Trophoblast cell (in vitro differentiated cells and primary cell): ENCODE results near the gene GOLGA6A.
"Not testable (repeated sequence)": the region's sequence is repeated elsewhere in the genome, so short reads cannot be mapped to it uniquely, and the experiment has no call there.

ENCODE experiments used
- DNase-seq, 2 donors: peaks; one replicate each; pipeline ENCODE4 v3.0.0-alpha.2; 2016
- H2AFZ ChIP-seq: 2 replicates; pipeline ENCODE4 v1.6.1; 2013; ENCODE audit warnings: low read length, moderate library complexity, mild to moderate bottlenecking; ENCODE audit not compliant: insufficient read depth, poor library complexity
- H2AK5ac ChIP-seq: 2 replicates; pipeline ENCODE4 v1.6.1; 2013; ENCODE audit warnings: mild to moderate bottlenecking, low read length
- H2BK120ac ChIP-seq: 2 replicates; pipeline ENCODE4 v1.6.1; 2013; ENCODE audit warnings: low read length, mild to moderate bottlenecking, moderate library complexity; ENCODE audit not compliant: insufficient read depth, poor library complexity
- H2BK12ac ChIP-seq: 2 replicates; pipeline ENCODE4 v1.6.1; 2013; ENCODE audit warnings: mild to moderate bottlenecking, low read length, moderate library complexity
- H2BK5ac ChIP-seq: 2 replicates; pipeline ENCODE4 v1.6.1; 2013; ENCODE audit warnings: low read length, low read depth, moderate library complexity, mild to moderate bottlenecking; ENCODE audit not compliant: poor library complexity
- H3K14ac ChIP-seq: 2 replicates; pipeline ENCODE4 v1.6.1; 2013; ENCODE audit warnings: mild to moderate bottlenecking, low read length
- H3K18ac ChIP-seq: 2 replicates; pipeline ENCODE4 v1.6.1; 2013; ENCODE audit warnings: mild to moderate bottlenecking, low read length
- H3K23ac ChIP-seq: 2 replicates; pipeline ENCODE4 v1.6.1; 2013; ENCODE audit warnings: low read length
- H3K27ac ChIP-seq: 2 replicates; pipeline ENCODE4 v1.5.1; 2013; ENCODE audit warnings: low read depth, mild to moderate bottlenecking, inconsistent platforms, low read length, moderate library complexity
- H3K27me3 ChIP-seq: 2 replicates; pipeline ENCODE4 v1.6.1; 2013; ENCODE audit warnings: inconsistent platforms, mild to moderate bottlenecking, low read length, moderate library complexity; ENCODE audit not compliant: insufficient read depth
- H3K36me3 ChIP-seq, 2 experiments: 1 replicate in 1 of 2; 2 replicates in 1 of 2; pipeline ENCODE4 v1.6.1; 2013; ENCODE audit warnings: low read length in 2 of 2, mild to moderate bottlenecking in 2 of 2, moderate library complexity in 1 of 2; ENCODE audit not compliant: insufficient read depth in 2 of 2, control insufficient read depth in 1 of 2
- H3K4ac ChIP-seq: 2 replicates; pipeline ENCODE4 v1.6.1; 2013; ENCODE audit warnings: low read depth, mild to moderate bottlenecking, low read length, moderate library complexity
- H3K4me1 ChIP-seq, 2 experiments: 1 replicate in 1 of 2; 2 replicates in 1 of 2; pipeline ENCODE4 v1.6.1; 2013; ENCODE audit warnings: low read length in 2 of 2, mild to moderate bottlenecking in 2 of 2, moderate library complexity in 1 of 2; ENCODE audit not compliant: insufficient read depth in 2 of 2, control insufficient read depth in 1 of 2
- H3K4me2 ChIP-seq: 2 replicates; pipeline ENCODE4 v1.6.1; 2013; ENCODE audit warnings: inconsistent platforms, mild to moderate bottlenecking, low read length, moderate library complexity
- H3K4me3 ChIP-seq: 2 replicates; pipeline ENCODE4 v1.5.1; 2013; ENCODE audit warnings: mild to moderate bottlenecking, low read depth, low read length, inconsistent platforms
- H3K79me1 ChIP-seq: one replicate; pipeline ENCODE4 v1.6.1; 2013; ENCODE audit warnings: low read length
- H3K79me2 ChIP-seq: 2 replicates; pipeline ENCODE4 v1.6.1; 2013; ENCODE audit warnings: low read length, mild to moderate bottlenecking; ENCODE audit not compliant: control insufficient read depth, insufficient read depth, poor library complexity
- H3K9ac ChIP-seq: 2 replicates; pipeline ENCODE4 v1.6.1; 2013; ENCODE audit warnings: mild to moderate bottlenecking, low read length
- H3K9me3 ChIP-seq: 2 replicates; pipeline ENCODE4 v1.6.1; 2013; ENCODE audit warnings: low read depth, mild to moderate bottlenecking, control low read depth, inconsistent platforms, low read length; ENCODE audit not compliant: insufficient read depth
- H4K12ac ChIP-seq: 2 replicates; pipeline ENCODE4 v1.6.1; 2013; ENCODE audit warnings: low read depth, mild to moderate bottlenecking, low read length, moderate library complexity
- H4K8ac ChIP-seq: 2 replicates; pipeline ENCODE4 v1.6.1; 2013; ENCODE audit warnings: low read depth, mild to moderate bottlenecking, low read length, moderate library complexity
- H4K91ac ChIP-seq: one replicate; pipeline ENCODE4 v1.6.1; 2013; ENCODE audit warnings: low read depth, mild to moderate bottlenecking, low read length, moderate library complexity
- WGBS: extraction: QIAGEN DNeasy Blood & Tissue Kit; methylation state at CpG from one replicate; pipeline ENCODE4 v1.1.7; 2013; ENCODE audit warnings: missing lambda C conversion rate; ENCODE audit not compliant: insufficient read length, insufficient coverage; ENCODE audit errors: extremely low coverage; 5-methylcytosine and 5-hydroxymethylcytosine counted together

Gene GOLGA6A

DNA sequence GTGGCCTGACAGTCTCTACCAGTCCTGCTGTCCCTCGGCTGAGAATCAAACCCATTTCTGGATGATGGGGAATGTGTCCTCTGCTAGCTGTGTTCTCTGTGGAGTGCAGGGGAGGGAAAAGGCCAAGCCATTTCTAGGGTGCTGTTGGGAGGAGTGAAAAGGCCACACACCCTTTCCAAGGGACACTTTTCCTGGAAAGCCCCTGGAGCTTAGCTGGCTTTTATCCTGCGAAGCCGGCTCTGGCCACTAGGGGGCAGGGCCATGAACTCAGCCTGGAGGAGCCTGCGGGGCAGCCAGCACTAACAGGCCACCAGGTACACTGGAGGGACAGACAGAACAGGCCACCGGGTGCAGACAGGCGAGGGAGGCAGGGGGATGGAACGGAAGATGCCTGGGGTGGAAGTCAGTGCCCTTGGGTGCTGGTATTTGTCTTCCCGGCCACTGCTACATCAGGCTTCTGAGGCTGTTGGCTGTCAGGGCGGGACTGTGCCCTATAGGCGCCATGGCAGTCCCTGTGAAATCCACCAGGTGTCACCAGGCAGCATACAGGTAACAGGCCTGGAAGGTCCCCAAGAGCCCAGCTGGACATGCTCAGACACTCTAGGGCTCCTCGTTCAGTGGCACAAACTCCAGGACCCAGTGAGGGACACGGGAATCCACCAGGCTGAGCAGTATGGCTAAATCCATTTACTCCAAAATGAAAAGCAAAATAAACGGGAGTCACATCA lies 16.5 kb downstream of the GOLGA6A start:
- H3K4me2 ChIP-seq, H3K79me1 ChIP-seq, H3K27me3 ChIP-seq, H3K14ac ChIP-seq, H3K9ac ChIP-seq, H2AFZ ChIP-seq, H3K23ac ChIP-seq, H3K9me3 ChIP-seq, H3K18ac ChIP-seq, H3K79me2 ChIP-seq, H2BK5ac ChIP-seq, H3K4me3 ChIP-seq, H2AK5ac ChIP-seq, H3K36me3 ChIP-seq, H3K4me1 ChIP-seq, H4K12ac ChIP-seq, H3K4ac ChIP-seq, DNase-seq, H3K27ac ChIP-seq, H2BK12ac ChIP-seq, H4K8ac ChIP-seq, H2BK120ac ChIP-seq, H4K91ac ChIP-seq: not testable (repeated sequence)
- no CpG with 5 or more reads among the region's 13 CpGs for WGBS

DNA sequence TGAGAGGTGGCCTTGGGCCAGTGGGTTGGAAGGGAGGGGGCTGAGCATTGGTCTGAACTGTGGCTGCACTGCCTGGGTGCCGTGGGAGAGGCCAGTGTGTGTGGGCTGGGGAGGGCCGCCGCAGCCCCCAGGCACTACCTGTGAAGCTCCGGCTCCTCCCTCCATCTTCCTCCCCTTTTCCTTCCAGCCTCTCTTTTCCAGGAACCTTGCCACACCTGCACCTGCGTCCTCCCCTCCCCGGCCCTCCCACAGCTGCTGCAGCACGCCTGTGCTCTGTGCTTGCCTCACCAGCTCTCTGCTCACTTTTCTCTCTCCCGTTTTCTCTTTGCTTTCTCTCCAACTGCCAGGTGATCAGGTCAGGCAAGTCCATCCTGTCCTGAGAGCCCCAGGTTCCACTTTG lies 17.5 kb downstream of the GOLGA6A start:
- H2BK120ac ChIP-seq, H3K79me2 ChIP-seq, H4K91ac ChIP-seq, H4K8ac ChIP-seq, H3K14ac ChIP-seq, H2BK12ac ChIP-seq, H3K9ac ChIP-seq, H3K4me1 ChIP-seq, H2BK5ac ChIP-seq, H2AK5ac ChIP-seq, H3K79me1 ChIP-seq, H3K18ac ChIP-seq, H2AFZ ChIP-seq, H3K36me3 ChIP-seq, H3K4ac ChIP-seq, H4K12ac ChIP-seq, H3K9me3 ChIP-seq, DNase-seq, H3K4me2 ChIP-seq, H3K23ac ChIP-seq, H3K4me3 ChIP-seq, H3K27ac ChIP-seq, H3K27me3 ChIP-seq: not testable (repeated sequence)
- WGBS = no CpG with 5 or more reads among the region's 8 CpGs

DNA sequence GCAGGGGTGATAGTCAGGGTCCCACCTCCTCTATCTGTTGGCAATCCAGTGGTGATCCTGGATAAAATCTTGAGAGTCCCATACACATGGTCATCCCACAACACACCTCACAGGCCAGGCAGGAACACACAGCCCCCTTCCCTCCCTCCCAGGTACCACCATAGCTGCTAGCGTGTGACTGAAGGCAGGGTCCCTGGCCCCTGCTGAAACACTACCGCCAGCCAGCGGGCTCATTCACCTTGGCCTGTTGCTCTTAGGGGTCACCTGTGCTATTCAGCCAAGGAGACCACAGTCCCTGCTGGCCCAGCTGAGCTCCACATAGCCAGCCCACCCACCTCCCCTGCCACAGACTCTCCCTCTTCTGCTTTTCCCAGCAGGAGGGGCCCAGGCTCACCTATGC lies 18.2 kb downstream of the GOLGA6A start:
- no CpG with 5 or more reads among the region's 3 CpGs for WGBS

DNA sequence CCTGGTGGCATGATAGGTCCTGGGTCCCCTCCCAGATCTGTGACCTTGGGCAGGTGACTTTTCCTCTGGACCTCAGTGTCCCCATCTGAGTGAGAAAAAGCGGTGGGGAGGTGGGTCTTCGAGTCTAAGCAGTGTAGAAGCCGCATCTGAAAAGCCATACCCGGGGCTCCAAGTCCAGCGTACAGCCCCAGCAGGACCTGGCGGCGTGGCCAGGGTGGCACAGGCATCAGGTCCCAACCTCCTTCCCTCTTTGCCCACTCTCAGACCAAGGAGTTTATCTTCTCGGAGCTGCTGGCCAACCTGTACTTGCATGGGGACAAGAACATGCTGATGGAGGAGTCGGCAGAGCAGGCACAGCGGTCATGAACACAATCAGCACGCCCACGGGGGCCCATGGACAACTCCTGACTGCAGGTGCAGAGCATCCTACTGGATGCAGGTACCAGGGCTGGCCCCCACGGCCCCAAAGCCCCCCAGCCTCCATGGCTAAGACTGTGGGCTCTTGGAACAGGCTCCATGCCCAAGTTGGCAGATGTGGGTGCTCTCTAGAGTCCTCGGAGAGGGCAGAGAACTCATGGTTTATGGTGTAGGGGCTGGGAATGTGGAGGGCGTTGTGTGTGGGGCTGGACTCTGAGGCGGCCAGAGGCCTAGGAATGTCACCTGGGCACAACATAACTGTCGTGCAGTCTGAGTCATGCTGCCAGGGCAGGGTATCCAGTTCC lies 18.8 kb downstream of the GOLGA6A start:
- H2AK5ac ChIP-seq, H4K91ac ChIP-seq, H3K79me1 ChIP-seq, H4K12ac ChIP-seq, H3K14ac ChIP-seq, H2AFZ ChIP-seq, H3K27ac ChIP-seq, H2BK120ac ChIP-seq, H3K18ac ChIP-seq, H3K4me2 ChIP-seq, H3K36me3 ChIP-seq, DNase-seq, H3K9me3 ChIP-seq, H3K9ac ChIP-seq, H4K8ac ChIP-seq, H3K4me3 ChIP-seq, H3K23ac ChIP-seq, H3K4ac ChIP-seq, H3K4me1 ChIP-seq, H2BK5ac ChIP-seq, H3K27me3 ChIP-seq, H3K79me2 ChIP-seq, H2BK12ac ChIP-seq: not testable (repeated sequence)
- WGBS = no CpG with 5 or more reads among the region's 17 CpGs

More for the DNA sequence above, 18.2 kb downstream of the GOLGA6A start:
- H4K91ac ChIP-seq, H2BK12ac ChIP-seq, H3K9ac ChIP-seq, H3K4me2 ChIP-seq, H3K79me2 ChIP-seq, H3K14ac ChIP-seq, H3K27ac ChIP-seq, H3K27me3 ChIP-seq, H3K79me1 ChIP-seq, H4K12ac ChIP-seq, H3K18ac ChIP-seq, H2AFZ ChIP-seq, H2BK120ac ChIP-seq, H3K4me3 ChIP-seq, H2AK5ac ChIP-seq, H2BK5ac ChIP-seq, H3K4me1 ChIP-seq, H3K23ac ChIP-seq, H3K4ac ChIP-seq, DNase-seq, H3K9me3 ChIP-seq, H3K36me3 ChIP-seq, H4K8ac ChIP-seq: not testable (repeated sequence)
